Measurements from ENCODE around the gene UTP3. TPM values are rescaled to one million over a fixed set of nuclear protein-coding genes. Genes with fewer than 3 reads are reported as not detected.
"Not testable (repeated sequence)": the region's sequence is repeated elsewhere in the genome, so short reads cannot be mapped to it uniquely, and the experiment has no call there.

Gene UTP3
- total and polyA plus RNA-seq, 4 donors = 20.1 to 32.0 (median 28.2) TPM

DNA sequence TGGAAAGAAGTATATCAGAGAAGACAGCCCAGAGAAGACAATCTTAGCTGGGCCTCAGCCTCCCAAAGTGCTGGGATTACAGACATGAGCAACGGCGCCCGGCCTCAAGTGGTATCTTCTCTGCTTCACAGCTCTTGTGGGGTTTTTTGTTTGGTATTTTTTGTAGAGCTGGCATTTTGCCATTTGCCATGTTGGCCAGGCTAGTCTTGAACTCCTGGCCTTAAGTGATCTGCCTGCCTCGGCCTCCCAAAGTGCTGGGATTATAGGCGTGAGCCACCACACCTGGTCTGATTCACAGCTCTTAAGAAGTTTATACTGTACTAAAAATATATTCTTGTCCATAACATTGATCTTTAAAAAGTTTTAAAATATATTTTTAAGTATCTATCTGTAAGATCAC, 12.4 kb downstream of the UTP3 start:
- no peak for DNase-seq
- Histone ChIP-seq H3K9me3 (ENCODE audit: control insufficient read depth in 4 of 4, insufficient read depth in 3 of 4, low read length in 3 of 4) (no peaks in the 10 kb centered on the region), H3K27me3 (ENCODE audit: control insufficient read depth in 3 of 3, insufficient read depth in 3 of 3, low read length in 2 of 3) (no peaks in the 10 kb centered on the region), H3K4me3 (no peak overlapping the region), H3K36me3 (ENCODE audit: control insufficient read depth in 4 of 4, insufficient read depth in 4 of 4, low read length in 4 of 4) (no peaks in the 10 kb centered on the region), H3K4me1 (ENCODE audit: control insufficient read depth in 5 of 5, insufficient read depth in 5 of 5, low read length in 5 of 5) (peaks cover 0 to 10% (median 0%) of the 10 kb centered on the region in 5 donors), H3K27ac (ENCODE audit: low read depth in 1 of 2, low read length in 1 of 2) (no peak overlapping the region), H3K9ac (ENCODE audit: insufficient read depth in 1 of 2, low read length in 2 of 2) (no peak overlapping the region)
- TF ChIP-seq, protein P1, sequence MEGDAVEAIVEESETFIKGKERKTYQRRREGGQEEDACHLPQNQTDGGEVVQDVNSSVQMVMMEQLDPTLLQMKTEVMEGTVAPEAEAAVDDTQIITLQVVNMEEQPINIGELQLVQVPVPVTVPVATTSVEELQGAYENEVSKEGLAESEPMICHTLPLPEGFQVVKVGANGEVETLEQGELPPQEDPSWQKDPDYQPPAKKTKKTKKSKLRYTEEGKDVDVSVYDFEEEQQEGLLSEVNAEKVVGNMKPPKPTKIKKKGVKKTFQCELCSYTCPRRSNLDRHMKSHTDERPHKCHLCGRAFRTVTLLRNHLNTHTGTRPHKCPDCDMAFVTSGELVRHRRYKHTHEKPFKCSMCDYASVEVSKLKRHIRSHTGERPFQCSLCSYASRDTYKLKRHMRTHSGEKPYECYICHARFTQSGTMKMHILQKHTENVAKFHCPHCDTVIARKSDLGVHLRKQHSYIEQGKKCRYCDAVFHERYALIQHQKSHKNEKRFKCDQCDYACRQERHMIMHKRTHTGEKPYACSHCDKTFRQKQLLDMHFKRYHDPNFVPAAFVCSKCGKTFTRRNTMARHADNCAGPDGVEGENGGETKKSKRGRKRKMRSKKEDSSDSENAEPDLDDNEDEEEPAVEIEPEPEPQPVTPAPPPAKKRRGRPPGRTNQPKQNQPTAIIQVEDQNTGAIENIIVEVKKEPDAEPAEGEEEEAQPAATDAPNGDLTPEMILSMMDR (IDR thresholded peaks at IDR 0.05; ENCODE audit: control extremely low read depth, extremely low read depth) = no peak
- ATAC-seq (ENCODE audit: insufficient read depth, low FRiP score) = no peak
- WGBS, 2 donors = 89 to 93% methylated on average over 5 of the region's 5 CpGs

DNA sequence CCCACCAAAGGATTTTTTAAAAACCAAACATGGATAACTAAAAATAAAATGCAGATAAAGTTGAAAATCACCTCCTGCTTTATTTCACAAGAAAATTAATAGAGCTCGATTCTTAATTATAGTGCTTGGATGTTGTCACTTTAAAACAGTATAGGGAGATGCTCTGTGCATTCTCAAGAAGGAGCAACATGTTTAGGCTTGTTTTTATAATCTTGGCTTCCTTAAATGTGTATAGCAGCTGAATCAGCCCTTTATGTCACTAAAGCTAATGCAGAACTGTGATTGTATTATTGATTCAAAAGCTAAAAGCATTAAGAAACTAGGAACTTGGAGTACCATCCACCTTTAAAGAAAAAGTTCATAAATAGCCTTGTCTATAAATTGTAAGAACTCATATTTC, 12.9 kb downstream of the UTP3 start:
- H3K9ac ChIP-seq (ENCODE audit: insufficient read depth in 1 of 2, low read length in 2 of 2) = no peak overlapping the region
- ATAC-seq (ENCODE audit: insufficient read depth, low FRiP score) (no peak), DNase-seq (no peak)
- TF ChIP-seq, protein P1 (IDR thresholded peaks at IDR 0.05; ENCODE audit: control extremely low read depth, extremely low read depth) = no peak
- H3K27ac ChIP-seq (ENCODE audit: low read depth in 1 of 2, low read length in 1 of 2) = no peak overlapping the region
- H3K9me3 ChIP-seq (ENCODE audit: control insufficient read depth in 4 of 4, insufficient read depth in 3 of 4, low read length in 3 of 4) = no peaks in the 10 kb centered on the region
- 87 to 92% methylated on average over 1 of the region's 1 CpG for WGBS, 2 donors
- peaks cover 0 to 14% (median 1%) of the 10 kb centered on the region in 5 donors for H3K4me1 ChIP-seq (ENCODE audit: control insufficient read depth in 5 of 5, insufficient read depth in 5 of 5, low read length in 5 of 5)
- no peak overlapping the region for H3K4me3 ChIP-seq
- H3K36me3 ChIP-seq (ENCODE audit: control insufficient read depth in 4 of 4, insufficient read depth in 4 of 4, low read length in 4 of 4) = no peaks in the 10 kb centered on the region
- no peaks in the 10 kb centered on the region for H3K27me3 ChIP-seq (ENCODE audit: control insufficient read depth in 3 of 3, insufficient read depth in 3 of 3, low read length in 2 of 3)

DNA sequence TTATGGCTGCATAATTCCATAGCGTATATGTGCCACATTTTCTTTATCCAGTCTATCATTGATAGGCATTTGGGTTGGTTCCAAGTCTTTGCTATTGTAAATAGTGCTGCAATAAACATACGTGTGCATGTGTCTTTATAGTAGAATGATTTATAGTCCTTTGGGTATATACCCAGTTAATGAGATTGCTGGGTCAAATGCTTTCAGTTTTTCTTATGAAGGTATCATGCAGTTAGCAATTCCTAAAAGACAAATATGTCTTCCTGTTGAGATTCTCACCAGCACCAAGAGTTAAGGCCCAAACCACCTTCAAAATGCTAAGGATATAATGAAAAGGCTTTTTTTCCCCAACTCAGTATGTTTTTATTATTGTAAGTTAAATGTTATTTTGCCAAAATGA, 14.3 kb downstream of the UTP3 start:
- not testable (repeated sequence) for H3K9ac ChIP-seq (ENCODE audit: insufficient read depth in 1 of 2, low read length in 2 of 2); ATAC-seq (ENCODE audit: insufficient read depth, low FRiP score); H3K36me3 ChIP-seq (ENCODE audit: control insufficient read depth in 4 of 4, insufficient read depth in 4 of 4, low read length in 4 of 4); DNase-seq; H3K9me3 ChIP-seq (ENCODE audit: control insufficient read depth in 4 of 4, insufficient read depth in 3 of 4, low read length in 3 of 4); H3K4me3 ChIP-seq; H3K27ac ChIP-seq (ENCODE audit: low read depth in 1 of 2, low read length in 1 of 2); H3K27me3 ChIP-seq (ENCODE audit: control insufficient read depth in 3 of 3, insufficient read depth in 3 of 3, low read length in 2 of 3)
- peaks cover 0 to 21% (median 5%) of the 10 kb centered on the region in 5 donors for H3K4me1 ChIP-seq (ENCODE audit: control insufficient read depth in 5 of 5, insufficient read depth in 5 of 5, low read length in 5 of 5)
- WGBS, 2 donors = 74 to 89% methylated on average over 2 of the region's 2 CpGs

DNA sequence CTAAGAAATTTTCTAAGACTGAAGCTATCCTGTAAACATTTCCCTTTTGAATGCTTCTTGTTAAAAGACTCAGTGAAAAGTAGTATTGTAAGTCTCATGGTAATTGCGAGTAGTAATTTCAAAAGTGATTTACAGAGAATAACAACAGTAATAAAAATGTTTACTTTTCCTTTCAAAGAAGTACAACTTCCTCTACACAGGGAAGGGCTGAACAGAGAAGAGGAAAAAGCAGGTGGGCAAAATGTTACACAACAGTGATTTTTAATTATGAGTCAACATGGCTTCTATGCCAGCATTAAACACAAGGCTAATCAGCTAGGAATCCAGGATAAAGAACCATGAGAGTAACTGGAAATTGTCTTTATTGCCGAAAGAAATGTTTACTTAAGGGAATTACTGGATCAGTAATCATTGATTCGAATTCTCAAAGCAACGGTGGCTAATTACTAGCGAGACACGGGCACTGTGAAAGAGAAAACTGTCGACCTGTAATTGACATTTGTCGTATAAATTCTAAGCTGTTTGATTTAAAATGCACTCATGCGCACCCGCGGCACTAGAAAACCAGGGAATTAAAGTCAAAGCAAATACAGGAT, 15.4 kb downstream of the UTP3 start:
- H3K36me3 ChIP-seq (ENCODE audit: control insufficient read depth in 4 of 4, insufficient read depth in 4 of 4, low read length in 4 of 4) = no peaks in the 10 kb centered on the region
- peak overlapping the region; percentile 98 for H3K27ac ChIP-seq (ENCODE audit: low read depth in 1 of 2, low read length in 1 of 2)
- DNase-seq (peak in 2 of 3 donors; percentile 46 to 57), ATAC-seq (ENCODE audit: insufficient read depth, low FRiP score) (no peak)
- peak overlapping the region; percentile 80 for H3K4me3 ChIP-seq
- peaks cover 0 to 21% (median 5%) of the 10 kb centered on the region in 5 donors for H3K4me1 ChIP-seq (ENCODE audit: control insufficient read depth in 5 of 5, insufficient read depth in 5 of 5, low read length in 5 of 5)
- 2 to 5% methylated on average over 11 of the region's 11 CpGs for WGBS, 2 donors
- H3K9ac ChIP-seq (ENCODE audit: insufficient read depth in 1 of 2, low read length in 2 of 2) = peak overlapping the region; percentile 83 to 90
- no peaks in the 10 kb centered on the region for H3K9me3 ChIP-seq (ENCODE audit: control insufficient read depth in 4 of 4, insufficient read depth in 3 of 4, low read length in 3 of 4)
- TF ChIP-seq, protein P1 (IDR thresholded peaks at IDR 0.05; ENCODE audit: control extremely low read depth, extremely low read depth) = no peak
- H3K27me3 ChIP-seq (ENCODE audit: control insufficient read depth in 3 of 3, insufficient read depth in 3 of 3, low read length in 2 of 3) = no peaks in the 10 kb centered on the region

All from lung (tissue), 12 donors.